T follicular helper cell (primary cell): Measurements from ENCODE around the gene USP38.
"Not testable (repeated sequence)": the region's sequence is repeated elsewhere in the genome, so short reads cannot be mapped to it uniquely, and the experiment has no call there.

Experiments
- DNase-seq: peaks from one replicate; pipeline ENCODE4 v3.0.0-alpha.2; 2020; ENCODE audit warnings: low read depth

Gene USP38

GRCh38 chr4:143207555-143207954 is 22.8 kb downstream of the USP38 start:
- no peak for DNase-seq

- no peak for DNase-seq
Observed at GRCh38 chr4:143212566-143212965, 27.8 kb downstream of the USP38 start.

- DNase-seq, result no peak
Observed at GRCh38 chr4:143215873-143216272, 31.2 kb downstream of the USP38 start.

DNA sequence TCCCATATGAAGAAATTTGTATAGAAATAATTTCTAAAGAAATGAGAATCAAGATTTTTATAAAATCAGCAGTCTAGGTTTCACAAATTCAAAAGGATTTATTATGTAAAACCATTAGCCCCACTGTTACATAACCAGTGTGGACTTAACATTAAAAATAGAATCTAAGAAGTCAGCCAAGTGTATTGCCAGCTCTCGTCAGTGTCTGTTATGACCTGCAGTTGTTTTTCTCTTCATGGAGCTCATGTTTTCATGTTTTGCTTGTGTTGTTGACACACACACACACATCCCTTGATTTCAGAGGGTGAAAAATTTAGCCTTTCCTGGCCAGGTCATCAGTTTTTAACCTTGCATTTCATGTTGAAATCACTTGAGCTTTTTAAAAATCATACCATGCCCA is 39.5 kb downstream of the USP38 start:
- DNase-seq, result no peak

DNA sequence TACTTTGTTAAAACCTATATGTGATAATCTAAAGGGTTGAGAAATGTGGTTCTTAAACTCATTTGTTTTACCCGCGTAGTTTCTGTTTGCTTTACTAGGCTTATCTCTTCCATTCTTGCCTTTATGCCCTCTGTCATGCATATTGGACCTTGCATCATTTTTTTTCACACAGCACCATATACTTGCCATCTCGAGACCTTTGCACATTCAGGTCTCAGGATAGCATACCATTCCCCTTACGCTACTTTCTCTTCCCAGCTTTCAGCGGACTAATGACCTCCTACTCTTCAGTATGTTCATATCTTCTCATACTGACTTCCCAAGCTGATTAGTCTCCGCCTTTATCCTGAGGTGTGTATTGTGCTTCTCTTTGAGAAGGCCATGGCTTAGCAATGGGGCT is 40.5 kb downstream of the USP38 start:
- no peak for DNase-seq

GRCh38 chr4:143230683-143231082 is 46.0 kb downstream of the USP38 start:
- DNase-seq, result no peak

GRCh38 chr4:143232277-143232676 is 47.6 kb downstream of the USP38 start:
- DNase-seq, result no peak

GRCh38 chr4:143234153-143234552 is 49.4 kb downstream of the USP38 start:
- DNase-seq, result no peak

DNA sequence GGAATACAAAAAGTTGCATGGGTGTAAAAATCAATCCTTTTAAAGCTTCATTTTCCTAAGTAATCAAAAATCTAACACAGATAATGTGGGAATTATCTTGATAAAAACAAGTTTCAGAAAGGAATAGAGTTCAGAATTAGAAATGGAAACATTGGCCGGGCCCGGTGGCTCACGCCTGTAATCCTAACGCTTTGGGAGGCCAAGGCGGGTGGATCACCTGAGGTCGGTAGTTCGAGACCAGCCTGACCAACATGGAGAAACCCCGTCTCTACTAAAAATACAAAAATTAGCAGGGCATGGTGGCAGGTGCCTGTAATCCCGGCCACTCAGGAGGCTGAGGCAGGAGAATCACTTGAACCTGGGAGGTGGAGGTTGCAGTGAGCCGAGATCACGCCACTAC is 52.5 kb downstream of the USP38 start:
- DNase-seq, result not testable (repeated sequence)

- no peak for DNase-seq
Observed at GRCh38 chr4:143240939-143241679, 56.4 kb downstream of the USP38 start.

DNA sequence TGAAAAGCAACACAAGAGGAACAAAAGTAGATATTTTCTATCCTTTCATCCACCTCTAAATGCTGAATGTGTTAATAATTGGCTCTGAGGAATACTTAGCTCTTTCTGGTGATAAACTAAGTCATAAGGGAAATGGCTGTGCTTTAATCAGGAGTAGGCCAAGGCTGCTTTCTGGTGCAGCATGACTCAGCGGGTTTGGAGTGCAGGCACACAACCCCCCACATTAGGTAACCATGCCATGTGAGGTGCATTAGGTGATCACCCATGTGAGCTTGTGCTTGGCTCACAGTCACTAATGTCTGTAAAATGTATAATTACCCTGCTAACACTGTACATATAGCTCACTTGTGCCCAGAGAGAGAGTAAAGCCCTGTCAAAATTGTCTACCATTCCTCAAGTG is 57.2 kb downstream of the USP38 start:
- no peak for DNase-seq

- no peak for DNase-seq
Observed at GRCh38 chr4:143243041-143243440, 58.3 kb downstream of the USP38 start.

GRCh38 chr4:143246977-143247376 is 62.3 kb downstream of the USP38 start:
- no peak for DNase-seq

DNA sequence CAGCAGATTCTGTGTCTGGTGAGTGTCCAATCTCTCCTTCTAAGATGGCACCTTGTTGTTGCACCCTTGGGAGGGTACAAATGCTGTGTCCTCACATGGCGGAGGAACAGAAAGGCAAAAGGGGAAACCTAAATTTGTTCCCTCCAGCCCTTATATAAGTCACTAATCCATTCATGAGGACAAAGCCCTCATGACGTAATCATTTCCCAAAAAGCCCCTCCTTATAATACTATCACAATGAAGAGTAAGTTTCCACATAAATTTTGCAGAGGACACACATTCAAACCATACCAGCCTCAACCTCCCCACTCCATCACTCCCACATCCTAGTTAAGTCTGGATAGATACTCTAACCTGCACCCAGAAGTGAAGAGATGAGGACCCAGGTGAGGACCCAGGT is 63.1 kb downstream of the USP38 start:
- DNase-seq, result no peak

GRCh38 chr4:143248827-143249226 is 64.1 kb downstream of the USP38 start:
- DNase-seq, result no peak

DNA sequence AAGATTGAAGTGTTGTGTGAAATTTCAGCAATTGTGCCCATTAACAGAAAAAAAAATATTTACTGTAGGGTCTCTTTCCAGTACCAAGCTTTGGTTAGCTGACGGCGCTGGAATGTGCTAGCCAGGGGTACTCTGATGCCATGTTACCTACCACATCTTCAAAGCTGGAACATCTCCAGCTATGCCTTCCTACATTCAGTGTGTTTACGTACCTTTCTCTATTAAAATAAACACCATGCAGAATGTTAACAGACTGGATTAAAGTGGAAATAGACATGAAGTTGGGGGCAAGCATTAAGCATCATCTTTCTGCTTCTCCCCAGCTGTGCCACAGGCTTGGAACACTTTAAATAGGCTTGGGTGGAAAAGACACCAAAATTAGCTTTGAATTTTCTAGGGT is 65.9 kb downstream of the USP38 start:
- no peak for DNase-seq

GRCh38 chr4:143251348-143251747 is 66.6 kb downstream of the USP38 start:
- DNase-seq, result no peak

DNA sequence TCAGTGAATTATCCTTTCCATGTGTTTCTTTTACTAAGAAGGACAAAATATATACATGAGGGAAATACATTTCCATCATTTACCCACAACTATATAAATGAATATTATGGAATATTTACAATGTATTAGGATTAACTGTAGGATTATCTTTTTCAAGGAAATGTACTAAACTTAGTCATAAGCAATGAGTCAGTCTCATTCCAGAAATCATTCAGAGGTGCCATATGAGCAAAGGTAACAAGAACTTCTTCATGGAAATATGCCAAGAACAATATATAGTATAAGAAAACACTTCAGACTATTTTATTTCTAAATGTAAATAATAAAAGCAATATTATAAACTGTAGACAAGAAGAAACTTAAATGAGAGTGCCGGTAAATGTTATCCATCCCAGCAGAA is 67.1 kb downstream of the USP38 start:
- DNase-seq, result no peak

- no peak for DNase-seq
Observed at GRCh38 chr4:143252478-143252877, 67.8 kb downstream of the USP38 start.

DNA sequence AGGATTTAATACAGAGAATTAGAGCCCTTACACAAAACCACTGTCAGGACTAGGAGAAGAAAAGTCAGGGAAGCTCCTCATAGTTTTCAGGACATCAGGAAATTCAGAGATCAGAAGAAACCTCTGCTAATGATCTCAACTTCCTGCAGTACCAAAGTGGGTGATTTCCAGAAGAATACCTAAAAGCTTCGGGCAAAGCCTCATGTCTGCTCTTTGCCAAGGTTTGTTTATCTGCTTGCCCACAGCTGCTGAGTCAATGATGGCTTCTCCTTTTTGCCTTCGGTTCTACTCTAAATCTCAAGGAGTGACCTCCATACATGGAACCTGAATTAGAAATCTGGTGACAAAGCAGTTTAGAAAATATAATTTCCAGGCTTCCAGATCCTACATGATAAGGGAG is 68.4 kb downstream of the USP38 start:
- DNase-seq, result no peak

DNA sequence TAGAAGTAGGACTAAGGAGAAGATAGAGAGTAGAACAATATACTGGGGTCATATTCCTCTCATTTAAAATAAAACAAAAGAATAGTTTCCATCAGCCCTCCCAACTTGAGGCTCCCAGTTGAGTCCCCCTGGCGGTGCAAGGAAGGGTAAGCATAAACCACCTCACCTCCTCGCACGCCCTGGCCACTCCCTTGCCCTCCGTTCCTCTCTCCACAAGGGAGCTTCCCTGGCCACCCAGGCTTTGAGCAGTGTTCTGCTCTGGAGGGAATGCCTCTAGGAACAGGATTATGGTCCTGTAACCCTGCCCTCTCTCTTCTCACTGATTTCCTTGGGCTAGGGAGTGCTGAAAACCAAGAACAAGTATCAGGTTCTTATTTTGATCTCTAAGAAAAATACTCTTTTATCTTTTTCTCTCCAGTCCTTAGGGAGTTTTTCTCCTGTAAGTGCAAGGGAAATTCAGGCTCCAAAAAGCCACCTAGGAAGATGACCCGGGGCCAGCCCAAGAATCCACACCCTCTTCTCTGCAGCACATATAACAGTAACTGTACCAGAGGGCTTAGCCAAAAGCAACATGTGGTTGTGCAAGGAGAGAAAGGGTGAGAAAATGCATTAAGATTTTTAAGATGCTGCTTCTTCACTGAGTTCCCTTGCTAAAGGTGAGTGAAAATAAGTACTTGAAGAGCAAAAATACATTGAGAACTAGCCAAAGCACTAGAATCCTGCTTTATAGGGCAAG is 69.9 kb downstream of the USP38 start:
- no peak for DNase-seq

- no peak for DNase-seq
Observed at GRCh38 chr4:143256456-143256855, 71.7 kb downstream of the USP38 start.

- no peak for DNase-seq
Observed at GRCh38 chr4:143257356-143257755, 72.6 kb downstream of the USP38 start.

DNA sequence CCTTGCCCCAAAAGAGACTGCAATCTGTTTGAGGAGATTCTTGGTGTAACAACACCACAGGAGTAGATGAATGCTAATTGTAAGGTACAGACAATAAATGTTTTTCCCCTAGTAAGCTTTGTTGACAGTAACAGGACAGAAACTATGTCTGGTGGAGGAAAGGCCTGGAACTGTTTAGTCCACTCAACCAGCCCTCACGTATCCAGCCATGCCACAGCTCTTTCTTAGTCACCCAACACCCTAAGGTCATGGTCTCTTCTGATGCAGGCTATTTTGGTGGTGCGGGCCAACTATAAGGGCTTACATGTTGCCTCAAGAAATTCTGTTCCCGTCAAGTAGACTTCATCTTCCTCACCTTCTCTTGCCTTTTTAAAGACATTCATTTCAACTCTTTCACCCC is 76.0 kb downstream of the USP38 start:
- DNase-seq, result no peak
